ENCODE measurements around the gene NDUFV1.
"Not testable (repeated sequence)": the region's sequence is repeated elsewhere in the genome, so short reads cannot be mapped to it uniquely, and the experiment has no call there.

Gene NDUFV1

GRCh38 chr11:67611704-67612587 lies 5.2 kb downstream of the NDUFV1 start:
- no peak for DNase-seq (ENCODE audit: low spot score)

- no peak for DNase-seq (ENCODE audit: low spot score)
These were observed 6.0 kb downstream of the NDUFV1 start for GRCh38 chr11:67612751-67613150.

DNA sequence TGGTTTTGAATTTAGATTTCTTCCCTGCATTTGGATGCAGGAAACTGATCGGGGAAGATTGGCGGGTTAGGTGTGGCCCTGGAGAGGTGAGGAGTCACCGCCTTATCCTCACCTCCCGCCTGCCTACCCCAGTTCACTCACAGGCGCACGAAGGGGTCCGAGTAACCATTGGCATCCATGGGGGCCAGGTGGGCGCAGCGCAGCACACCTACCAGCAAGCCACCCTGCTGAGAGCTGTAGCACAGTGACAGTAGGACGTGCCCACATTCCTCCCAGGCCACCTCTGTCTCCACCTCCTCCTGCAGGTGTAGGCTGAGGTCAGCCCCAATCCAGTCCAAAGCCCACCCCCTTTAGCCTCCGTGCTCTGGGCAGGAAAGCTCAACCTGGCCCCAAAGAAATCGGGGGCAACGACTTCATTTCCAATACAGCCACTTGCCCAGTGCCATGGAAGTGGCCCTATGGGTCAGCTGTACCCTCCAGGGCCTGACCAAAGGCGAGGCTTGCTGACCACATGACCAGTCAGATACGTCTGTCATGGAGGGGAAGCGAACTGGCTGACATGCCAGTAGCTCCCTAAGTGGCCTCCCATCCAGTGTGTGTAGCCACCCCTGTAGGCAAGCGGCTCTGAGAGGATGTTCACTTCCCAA lies 6.7 kb downstream of the NDUFV1 start:
- DNase-seq (ENCODE audit: low spot score), result no peak

DNA sequence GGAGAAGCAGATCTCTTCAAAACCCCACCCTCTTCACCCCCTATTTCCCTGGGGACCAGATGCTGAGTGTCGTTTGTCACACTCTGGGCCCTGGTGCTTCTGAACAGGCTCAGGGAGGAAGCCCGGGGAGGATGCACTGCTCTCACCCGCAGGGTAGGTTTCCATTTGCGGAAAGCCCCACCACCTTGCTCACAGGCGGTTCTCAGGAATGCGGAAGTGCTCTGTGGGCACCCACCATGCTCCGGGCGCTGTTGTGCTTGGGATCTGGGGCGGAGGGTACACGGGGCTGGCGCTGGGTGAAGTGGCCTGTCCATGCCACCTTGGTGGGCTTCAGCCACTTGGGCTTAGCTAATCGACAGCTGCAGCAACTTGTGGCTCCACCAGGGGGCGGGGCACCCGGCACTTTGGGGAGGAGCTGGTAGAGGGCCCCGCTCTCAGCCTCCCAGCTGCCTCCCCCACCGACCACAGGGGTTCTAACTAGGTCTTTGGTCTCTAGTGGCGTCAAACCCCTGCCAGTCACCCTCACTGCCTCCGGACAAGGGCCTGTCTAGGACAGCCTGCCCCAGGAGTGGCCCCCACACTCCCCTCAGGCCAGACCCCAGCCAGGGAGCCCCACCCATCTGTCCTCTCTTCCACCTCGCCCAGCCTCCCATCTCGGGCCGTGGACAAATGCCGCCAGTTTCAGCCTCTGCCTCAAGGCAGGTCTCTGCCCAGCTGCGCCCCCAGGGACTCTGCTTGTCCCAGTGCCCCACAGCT lies 7.4 kb downstream of the NDUFV1 start:
- DNase-seq (ENCODE audit: low spot score), result peak; percentile 81

GRCh38 chr11:67614730-67615714 lies 8.3 kb downstream of the NDUFV1 start:
- peak; percentile 45 for DNase-seq (ENCODE audit: low spot score)

GRCh38 chr11:67615728-67616430 lies 9.1 kb downstream of the NDUFV1 start:
- no peak for DNase-seq (ENCODE audit: low spot score)

DNA sequence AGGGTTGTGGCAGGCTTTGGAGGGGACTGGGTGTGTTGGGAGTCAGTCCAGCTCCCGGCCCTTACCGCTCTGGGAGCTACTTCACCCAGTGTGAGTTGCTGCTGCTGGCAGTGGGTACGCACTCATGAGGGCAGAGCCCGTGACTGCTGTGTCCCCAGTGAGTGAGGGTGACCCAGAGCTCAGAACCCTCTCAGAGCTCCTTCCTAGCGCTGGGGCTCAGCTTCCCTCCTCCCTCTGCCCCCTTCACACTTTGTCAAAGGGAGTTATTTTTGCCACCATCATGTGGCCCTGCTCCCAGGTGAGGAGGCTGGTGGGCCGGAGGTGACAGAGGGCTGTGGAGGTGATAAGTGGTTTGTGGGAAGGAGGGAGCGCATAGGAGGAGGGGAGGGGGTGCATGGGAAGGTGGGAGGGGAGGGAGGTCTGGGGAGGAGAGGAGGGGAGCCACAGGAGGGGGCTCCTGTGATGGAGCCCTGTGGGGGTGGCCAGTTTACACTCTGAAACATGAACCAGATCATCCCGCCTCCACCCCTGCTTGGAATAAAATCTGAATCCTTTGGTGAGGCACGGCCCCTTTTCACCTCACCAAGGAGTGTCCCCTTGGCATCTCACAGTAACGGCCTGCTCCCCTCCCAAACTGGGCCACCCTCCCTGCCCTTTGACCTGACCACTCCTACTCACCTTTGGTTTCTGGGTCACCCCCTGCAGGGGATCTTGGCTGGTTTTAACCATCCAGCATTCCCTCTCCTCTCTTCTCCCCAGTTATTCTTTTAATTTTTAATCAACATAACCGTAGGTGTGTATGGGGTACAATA lies 9.9 kb downstream of the NDUFV1 start:
- no peak for DNase-seq (ENCODE audit: low spot score)

- no peak for DNase-seq (ENCODE audit: low spot score)
These were observed 10.7 kb downstream of the NDUFV1 start for GRCh38 chr11:67617243-67617953.

GRCh38 chr11:67618901-67619659 lies 12.3 kb downstream of the NDUFV1 start:
- not testable (repeated sequence) for DNase-seq (ENCODE audit: low spot score)

DNA sequence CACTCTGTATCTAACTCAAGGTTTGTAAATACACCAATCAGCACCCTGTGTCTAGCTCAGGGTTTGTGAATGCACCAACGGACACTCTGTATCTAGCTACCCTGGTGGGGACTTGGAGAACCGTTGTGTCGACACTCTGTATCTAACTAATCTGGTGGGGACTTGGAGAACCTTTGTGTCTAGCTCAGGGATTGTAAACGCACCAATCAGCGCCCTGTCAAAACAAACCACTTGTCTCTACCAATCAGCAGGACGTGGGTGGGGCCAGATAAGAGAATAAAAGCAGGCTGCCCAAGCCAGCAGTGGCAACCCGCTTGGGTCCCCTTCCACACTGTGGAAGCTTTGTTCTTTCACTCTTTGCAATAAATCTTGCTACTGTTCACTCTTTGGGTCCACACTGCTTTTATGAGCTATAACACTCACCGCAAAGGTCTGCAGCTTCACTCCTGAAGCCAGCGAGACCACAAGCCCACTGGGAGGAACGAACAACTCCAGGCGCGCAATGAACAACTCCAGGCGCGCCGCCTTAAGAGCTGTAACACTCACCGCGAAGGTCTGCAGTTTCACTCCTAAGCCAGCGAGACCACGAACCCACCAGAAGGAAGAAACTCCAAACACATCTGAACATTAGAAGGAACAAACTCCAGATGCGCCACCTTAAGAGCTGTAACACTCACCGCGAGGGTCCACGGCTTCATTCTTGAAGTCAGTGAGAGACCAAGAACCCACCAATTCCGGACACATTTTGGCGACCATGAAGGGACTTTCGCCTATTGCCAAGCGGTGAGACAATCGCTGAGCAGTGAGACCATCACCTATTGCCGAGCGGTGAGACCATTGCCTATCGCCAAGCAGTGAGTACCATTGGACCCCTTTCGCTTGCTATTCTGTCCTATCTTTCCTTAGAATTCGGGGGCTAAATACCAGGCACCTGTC lies 13.2 kb downstream of the NDUFV1 start:
- DNase-seq (ENCODE audit: low spot score), result not testable (repeated sequence)

DNA sequence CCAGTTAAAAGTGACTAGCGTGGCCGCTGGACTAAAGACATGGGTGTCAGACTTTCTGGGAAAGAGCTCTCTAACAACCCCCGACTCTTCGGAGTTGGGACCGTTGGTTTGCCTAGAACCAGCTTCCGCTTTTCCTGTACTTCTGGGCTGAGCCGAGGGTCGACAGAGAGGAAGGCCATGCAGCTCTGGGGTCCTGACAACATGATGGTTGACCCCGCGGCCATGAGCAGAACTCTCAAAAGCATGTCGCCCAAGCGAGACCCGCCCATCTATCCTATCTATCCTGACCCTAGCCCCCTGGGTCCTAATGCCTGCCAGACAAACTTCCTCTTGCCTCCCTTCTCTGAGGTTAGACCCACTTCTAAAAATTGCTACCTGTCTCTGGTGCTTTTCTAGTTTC lies 13.9 kb downstream of the NDUFV1 start:
- DNase-seq (ENCODE audit: low spot score), result not testable (repeated sequence)

GRCh38 chr11:67621928-67622327 lies 15.2 kb downstream of the NDUFV1 start:
- DNase-seq (ENCODE audit: low spot score), result not testable (repeated sequence)

GRCh38 chr11:67622905-67623304 lies 16.2 kb downstream of the NDUFV1 start:
- DNase-seq (ENCODE audit: low spot score), result not testable (repeated sequence)

- DNase-seq (ENCODE audit: low spot score), result not testable (repeated sequence)
These were observed 17.1 kb downstream of the NDUFV1 start for GRCh38 chr11:67623795-67624194.

DNA sequence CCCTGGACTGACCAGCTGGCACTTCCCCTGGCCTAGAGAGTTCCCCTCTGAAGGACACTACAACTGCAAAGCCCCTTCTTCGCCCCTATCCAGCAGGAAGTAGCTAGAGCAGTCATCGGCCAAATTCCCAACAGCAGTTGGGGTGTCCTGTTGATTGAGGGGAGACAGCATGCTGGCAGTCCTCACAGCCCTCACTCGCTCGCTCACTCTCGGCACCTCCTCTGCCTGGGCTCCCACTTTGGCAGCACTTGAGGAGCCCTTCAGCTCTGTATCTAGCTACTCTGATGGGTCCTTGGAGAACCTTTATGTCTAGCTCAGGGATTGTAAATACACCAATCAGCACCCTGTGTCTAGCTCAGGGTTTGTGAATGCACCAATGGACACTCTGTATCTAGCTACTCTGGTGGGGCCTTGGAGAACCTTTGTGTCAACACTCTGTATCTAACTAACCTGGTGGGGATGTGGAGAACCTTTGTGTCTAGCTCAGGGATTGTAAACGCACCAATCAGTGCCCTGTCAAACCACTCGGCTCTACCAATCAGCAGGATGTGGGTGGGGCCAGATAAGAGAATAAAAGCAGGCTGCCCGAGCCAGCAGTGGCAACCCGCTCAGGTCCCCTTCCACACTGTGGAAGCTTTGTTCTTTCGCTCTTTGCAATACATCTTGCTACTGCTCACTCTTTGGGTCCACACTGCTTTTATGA lies 19.5 kb downstream of the NDUFV1 start:
- not testable (repeated sequence) for DNase-seq (ENCODE audit: low spot score)

DNA sequence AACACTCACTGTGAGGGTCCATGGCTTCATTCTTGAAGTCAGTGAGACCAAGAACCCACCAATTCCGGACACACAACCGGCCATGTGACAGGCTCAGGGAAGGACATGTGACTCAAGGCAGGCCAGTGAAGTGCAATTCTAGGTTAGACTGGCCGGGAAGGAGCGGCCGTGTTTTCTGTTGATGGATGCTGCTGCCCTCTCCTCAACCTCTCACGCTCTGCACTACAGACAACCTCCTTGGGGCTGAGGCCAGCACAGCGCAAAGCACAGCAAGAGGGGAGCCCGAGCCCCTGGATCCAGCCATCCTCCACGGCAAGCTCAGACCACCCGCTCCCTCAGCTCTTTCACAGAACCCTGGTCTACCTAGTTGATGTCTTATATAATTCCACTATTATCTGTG lies 20.2 kb downstream of the NDUFV1 start:
- no peak for DNase-seq (ENCODE audit: low spot score)

DNA sequence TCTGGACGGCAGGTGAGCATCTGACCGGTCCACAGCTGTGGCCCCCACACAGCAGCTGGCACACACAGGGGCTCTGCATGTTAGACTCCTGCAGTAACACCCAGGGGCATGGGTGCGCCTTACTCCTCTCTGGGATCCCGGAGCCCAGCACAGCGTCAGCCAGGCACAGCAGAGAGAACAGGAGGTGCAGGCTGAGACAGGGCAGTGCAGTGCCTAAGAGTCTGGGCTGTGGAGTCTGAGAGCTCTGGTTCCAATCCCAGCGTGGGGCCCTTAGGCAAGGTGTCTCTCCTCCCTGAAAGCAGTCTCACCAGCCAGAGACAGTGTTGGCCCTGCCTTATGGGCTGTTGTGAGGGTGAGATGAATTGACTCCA lies 20.7 kb downstream of the NDUFV1 start:
- DNase-seq (ENCODE audit: low spot score), result no peak
